SK-N-SH (cell line): ENCODE measurements around the gene EFCC1. TPM values are rescaled to one million over a fixed set of nuclear protein-coding genes. Genes with fewer than 3 reads are reported as not detected.

Experiments
- CTCF ChIA-PET: fragments of 300-600, 350-600 bp; formaldehyde crosslinking; extraction: SDS; loops from one replicate; lab custom pipeline; 2021; lab: Yijun Ruan, JAX
- POLR2A ChIA-PET: fragments of 350-600 bp; sonication (Branson Sonifier 250); formaldehyde crosslinking; extraction: SDS; loops from one replicate; lab custom pipeline; 2020; ENCODE audit warnings: antibody characterized with exemption, inconsistent platforms; lab: Yijun Ruan, JAX
- DNase-seq: peaks from one replicate; pipeline ENCODE4 v3.0.0; 2012
- H2AFZ ChIP-seq: fragments of 200-600 bp; sonication (generic); 2 replicates; pipeline ENCODE4 v1.8.1; 2016; ENCODE audit warnings: antibody characterized with exemption, mild to moderate bottlenecking, low read depth
- H3F3A ChIP-seq: fragments of 200-600 bp; sonication (generic); replicated peaks from 2 replicates; pipeline ENCODE3; 2016; ENCODE audit warnings: antibody characterized with exemption, mild to moderate bottlenecking; ENCODE audit not compliant: insufficient read depth
- H3K27ac ChIP-seq, 2 experiments: fragments of 200-500 bp in 1 of 2; fragments of 200-600 bp in 1 of 2; sonication (Bioruptor generic) in 1 of 2; sonication (generic), shearing (Covaris generic) in 1 of 2; 2 replicates each; pipeline versions ENCODE4 v1.5.1 to v1.6.1; 2014 to 2016; ENCODE audit warnings: low read depth in 2 of 2, inconsistent platforms in 1 of 2, low read length in 1 of 2, mild to moderate bottlenecking in 1 of 2, mixed read lengths in 1 of 2
- H3K27me3 ChIP-seq: fragments of 200-600 bp; sonication (generic), shearing (Covaris generic); 2 replicates; pipeline ENCODE4 v1.6.1; 2016; ENCODE audit warnings: mixed run types; ENCODE audit not compliant: insufficient read depth
- H3K36me3 ChIP-seq, 2 experiments: fragments of 200-500 bp in 1 of 2; fragments of 200-600 bp in 1 of 2; sonication (Bioruptor generic) in 1 of 2; sonication (generic) in 1 of 2; replicated peaks in 1 of 2; 2 replicates each; pipeline versions ENCODE3 to v1.5.1; 2014 to 2016; ENCODE audit warnings: low read length in 1 of 2, mild to moderate bottlenecking in 1 of 2; ENCODE audit not compliant: insufficient read depth in 2 of 2, control insufficient read depth in 1 of 2
- H3K4me1 ChIP-seq, 2 experiments: fragments of 200-500 bp in 1 of 2; fragments of 200-600 bp in 1 of 2; sonication (Bioruptor generic) in 1 of 2; sonication (generic), shearing (Covaris generic) in 1 of 2; 2 replicates each; pipeline versions ENCODE4 v1.5.1 to v1.6.1; 2014 to 2016; ENCODE audit warnings: low read depth in 1 of 2, low read length in 1 of 2, mixed run types in 1 of 2; ENCODE audit not compliant: insufficient read depth in 2 of 2, control insufficient read depth in 1 of 2
- H3K4me2 ChIP-seq: fragments of 200-600 bp; sonication (generic), shearing (Covaris generic); 2 replicates; pipeline ENCODE4 v1.6.1; 2017; ENCODE audit warnings: mixed run types
- H3K4me3 ChIP-seq, 2 experiments: fragments of 200-500 bp in 1 of 2; fragments of 200-600 bp in 1 of 2; sonication (Bioruptor generic) in 1 of 2; sonication (generic), shearing (Covaris generic) in 1 of 2; 2 replicates each; pipeline versions ENCODE4 v1.5.1 to v1.8.1; 2014 to 2016; ENCODE audit warnings: low read depth in 2 of 2, inconsistent platforms in 1 of 2, low read length in 1 of 2, mild to moderate bottlenecking in 1 of 2, mixed read lengths in 1 of 2, moderate library complexity in 1 of 2
- H3K79me2 ChIP-seq: fragments of 200-600 bp; sonication (generic); 2 replicates; pipeline ENCODE4 v1.8.1; 2017; ENCODE audit warnings: mild to moderate bottlenecking; ENCODE audit not compliant: insufficient read depth
- H3K9ac ChIP-seq: fragments of 200-600 bp; sonication (generic); 2 replicates; pipeline ENCODE4 v1.6.1; 2017; ENCODE audit warnings: mixed run types
- H3K9me2 ChIP-seq: fragments of 200-600 bp; sonication (generic); 2 replicates; pipeline ENCODE4 v1.6.1; 2017; ENCODE audit warnings: mixed run types
- H3K9me3 ChIP-seq: fragments of 200-600 bp; sonication (generic); 2 replicates; pipeline ENCODE4 v1.6.1; 2017; ENCODE audit warnings: mixed run types, mild to moderate bottlenecking, moderate library complexity
- H4K20me1 ChIP-seq: fragments of 200-600 bp; sonication (generic); 2 replicates; pipeline ENCODE4 v1.6.1; 2017; ENCODE audit warnings: mild to moderate bottlenecking, mixed run types; ENCODE audit not compliant: insufficient read depth
- CHD2 ChIP-seq: fragments of 150-350 bp; IDR thresholded peaks from 2 replicates; pipeline ENCODE4 v1.6.1; 2018; ENCODE audit warnings: low read length; ENCODE audit not compliant: partially characterized antibody
- ELF1 ChIP-seq: IDR thresholded peaks from 2 replicates; pipeline ENCODE4 v1.4.0; 2012
- EP300 ChIP-seq, 2 experiments: IDR thresholded peaks; 2 replicates each; pipeline versions ENCODE4 v1.4.0 to v1.6.1; 2012; ENCODE audit warnings: borderline replicate concordance in 1 of 2, low read depth in 1 of 2, low read length in 1 of 2
- EZH2phosphoT487 ChIP-seq: fragments of 200-600 bp; sonication (generic); IDR thresholded peaks from 2 replicates; pipeline ENCODE4 v1.6.1; 2017; ENCODE audit warnings: low read depth, mixed run types, mild to moderate bottlenecking, antibody characterized with exemption, moderate library complexity, borderline replicate concordance
- GABPA ChIP-seq: IDR thresholded peaks from 2 replicates; pipeline ENCODE4 v1.4.0; 2012; ENCODE audit warnings: low read depth, mild to moderate bottlenecking
- MEF2A ChIP-seq: IDR thresholded peaks from 2 replicates; pipeline ENCODE4 v1.4.0; 2012; ENCODE audit warnings: low read depth, borderline replicate concordance
- NRF1 ChIP-seq: IDR thresholded peaks from 2 replicates; pipeline ENCODE4 v1.6.1; 2012; ENCODE audit warnings: low read depth, mild to moderate bottlenecking, low read length
- RFX5 ChIP-seq: IDR thresholded peaks from 2 replicates; pipeline ENCODE4 v1.6.1; 2012; ENCODE audit warnings: mild to moderate bottlenecking, improper control_type of control experiment, low read length
- WGBS: methylation state at CpG from one replicate; pipeline ENCODE4 v1.1.6; 2017; ENCODE audit warnings: low lambda C conversion rate; 5-methylcytosine and 5-hydroxymethylcytosine counted together
- polyA plus RNA-seq, 3 experiments: library from polyadenylated mRNA; depleted of rRNA; stranded (reverse); fragments of >200 nt; gene quantifications; 2 replicates each; pipeline ENCODE4 v1.2.3, GENCODE V29; 2012
- TF ChIP-seq, protein P1 (sequence below): IDR thresholded peaks from 2 replicates; pipeline ENCODE4 v1.4.0; 2012; ENCODE audit warnings: low read depth, borderline replicate concordance
- TF ChIP-seq, protein P2 (sequence below): IDR thresholded peaks from 2 replicates; pipeline ENCODE4; 2012
- TF ChIP-seq, protein P3 (sequence below): fragments of 200-600 bp; sonication (generic); IDR thresholded peaks from 2 replicates; pipeline ENCODE4 v1.6.1; 2017; ENCODE audit warnings: antibody characterized with exemption, mild to moderate bottlenecking, moderate library complexity

EFCC1 gene
- polyA plus RNA-seq, 1 of the 3 experiments (the other 2 are of a cell fraction) = not detected

DNA sequence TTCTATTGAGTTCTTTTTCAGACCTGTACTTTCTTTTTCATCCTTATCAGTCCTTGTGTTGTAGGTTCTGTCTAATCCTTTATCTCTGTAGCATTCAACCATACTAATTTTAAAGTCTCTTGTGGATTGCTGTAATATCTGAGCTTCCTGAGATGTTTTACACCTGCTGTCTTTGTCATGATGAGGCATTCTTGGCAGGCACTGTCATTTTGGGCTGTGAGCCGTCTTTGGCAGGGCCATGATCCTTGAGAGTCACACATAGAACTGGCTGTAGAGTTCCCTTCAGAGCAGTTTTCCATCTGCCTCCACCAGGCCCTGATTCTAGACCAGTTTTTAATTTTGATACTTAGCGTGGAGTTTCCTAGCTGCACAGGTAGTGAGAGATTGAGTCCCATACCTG, 6.7 kb downstream of the EFCC1 start:
- ChIA-PET POLR2A (no interaction called here), CTCF (interaction anchor here (1.3 kb wide), 1 partner anchor 45 kb away, joined by 4 read pairs; no protein-coding TSS in a partner anchor)
- H3K4me2 ChIP-seq = no peak overlapping the region
- 49% methylated on average over 2 of the region's 2 CpGs for WGBS
- H2AFZ ChIP-seq = no peak overlapping the region
- H4K20me1 ChIP-seq = no peaks in the 10 kb centered on the region
- H3K9ac ChIP-seq = no peak overlapping the region
- no peak for DNase-seq
- H3K27ac ChIP-seq = no peak overlapping the region
- H3F3A ChIP-seq = no peaks in the 10 kb centered on the region
- H3K4me3 ChIP-seq = no peak overlapping the region
- peaks cover 0 to 2% of the 10 kb centered on the region in 2 experiments; a peak in 1 of 4 replicates for H3K4me1 ChIP-seq
- H3K79me2 ChIP-seq = no peaks in the 10 kb centered on the region
- H3K9me2 ChIP-seq = no peaks in the 10 kb centered on the region
- peaks cover 17% of the 10 kb centered on the region for H3K27me3 ChIP-seq
- no peaks in the 10 kb centered on the region for H3K9me3 ChIP-seq
- TF ChIP-seq NRF1 = no peak
- TF ChIP-seq EP300 (IDR thresholded peaks at IDR 0.05; ENCODE audit: borderline replicate concordance in 1 of 2, low read depth in 1 of 2, low read length in 1 of 2) = no peak
- no peak for TF ChIP-seq EZH2phosphoT487
- no peaks in the 10 kb centered on the region for H3K36me3 ChIP-seq

DNA sequence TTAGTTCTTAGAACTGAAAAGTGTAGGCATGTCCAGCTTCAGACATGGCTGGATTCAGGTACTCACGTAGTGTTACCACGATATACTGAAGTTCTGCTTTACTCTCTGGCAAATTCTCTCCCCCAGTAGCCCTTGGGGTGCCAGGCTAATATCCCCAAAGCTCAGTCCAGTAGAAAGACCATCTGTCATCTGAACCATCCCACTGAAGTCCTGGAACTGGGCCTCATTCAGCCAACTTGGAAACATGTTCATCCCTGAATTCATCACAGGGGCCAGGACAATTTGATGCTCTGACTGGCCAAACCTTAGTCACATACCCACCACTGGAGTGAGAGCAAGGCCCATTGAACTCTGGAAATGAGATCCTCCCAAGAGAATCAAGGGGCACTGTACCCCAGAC, 8.2 kb downstream of the EFCC1 start:
- no peak overlapping the region for H3K27ac ChIP-seq
- H3K27me3 ChIP-seq = peaks cover 10% of the 10 kb centered on the region; the same call in 1 of the 2 replicates
- DNase-seq = no peak
- H3K4me2 ChIP-seq = no peak overlapping the region
- TF ChIP-seq RFX5 = no peak
- no peak for TF ChIP-seq EZH2phosphoT487
- no peak for TF ChIP-seq ELF1
- TF ChIP-seq, protein P1, sequence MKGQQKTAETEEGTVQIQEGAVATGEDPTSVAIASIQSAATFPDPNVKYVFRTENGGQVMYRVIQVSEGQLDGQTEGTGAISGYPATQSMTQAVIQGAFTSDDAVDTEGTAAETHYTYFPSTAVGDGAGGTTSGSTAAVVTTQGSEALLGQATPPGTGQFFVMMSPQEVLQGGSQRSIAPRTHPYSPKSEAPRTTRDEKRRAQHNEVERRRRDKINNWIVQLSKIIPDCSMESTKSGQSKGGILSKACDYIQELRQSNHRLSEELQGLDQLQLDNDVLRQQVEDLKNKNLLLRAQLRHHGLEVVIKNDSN = no peak
- TF ChIP-seq CHD2 = no peak
- no peak for TF ChIP-seq GABPA
- TF ChIP-seq MEF2A = no peak
- TF ChIP-seq, protein P2, sequence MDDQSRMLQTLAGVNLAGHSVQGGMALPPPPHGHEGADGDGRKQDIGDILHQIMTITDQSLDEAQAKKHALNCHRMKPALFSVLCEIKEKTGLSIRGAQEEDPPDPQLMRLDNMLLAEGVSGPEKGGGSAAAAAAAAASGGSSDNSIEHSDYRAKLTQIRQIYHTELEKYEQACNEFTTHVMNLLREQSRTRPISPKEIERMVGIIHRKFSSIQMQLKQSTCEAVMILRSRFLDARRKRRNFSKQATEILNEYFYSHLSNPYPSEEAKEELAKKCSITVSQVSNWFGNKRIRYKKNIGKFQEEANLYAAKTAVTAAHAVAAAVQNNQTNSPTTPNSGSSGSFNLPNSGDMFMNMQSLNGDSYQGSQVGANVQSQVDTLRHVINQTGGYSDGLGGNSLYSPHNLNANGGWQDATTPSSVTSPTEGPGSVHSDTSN = no peak
- TF ChIP-seq, protein P3, sequence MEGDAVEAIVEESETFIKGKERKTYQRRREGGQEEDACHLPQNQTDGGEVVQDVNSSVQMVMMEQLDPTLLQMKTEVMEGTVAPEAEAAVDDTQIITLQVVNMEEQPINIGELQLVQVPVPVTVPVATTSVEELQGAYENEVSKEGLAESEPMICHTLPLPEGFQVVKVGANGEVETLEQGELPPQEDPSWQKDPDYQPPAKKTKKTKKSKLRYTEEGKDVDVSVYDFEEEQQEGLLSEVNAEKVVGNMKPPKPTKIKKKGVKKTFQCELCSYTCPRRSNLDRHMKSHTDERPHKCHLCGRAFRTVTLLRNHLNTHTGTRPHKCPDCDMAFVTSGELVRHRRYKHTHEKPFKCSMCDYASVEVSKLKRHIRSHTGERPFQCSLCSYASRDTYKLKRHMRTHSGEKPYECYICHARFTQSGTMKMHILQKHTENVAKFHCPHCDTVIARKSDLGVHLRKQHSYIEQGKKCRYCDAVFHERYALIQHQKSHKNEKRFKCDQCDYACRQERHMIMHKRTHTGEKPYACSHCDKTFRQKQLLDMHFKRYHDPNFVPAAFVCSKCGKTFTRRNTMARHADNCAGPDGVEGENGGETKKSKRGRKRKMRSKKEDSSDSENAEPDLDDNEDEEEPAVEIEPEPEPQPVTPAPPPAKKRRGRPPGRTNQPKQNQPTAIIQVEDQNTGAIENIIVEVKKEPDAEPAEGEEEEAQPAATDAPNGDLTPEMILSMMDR = no peak
- ChIA-PET POLR2A (no interaction called here), CTCF (interaction anchor here (0.7 to 1.9 kb wide), 3 partner anchors 42 to 236 kb away, joined by 3 to 5 read pairs (median 3); no protein-coding TSS in a partner anchor)
- no peaks in the 10 kb centered on the region for H3K36me3 ChIP-seq
- H2AFZ ChIP-seq = no peak overlapping the region
- H3K4me3 ChIP-seq = no peak overlapping the region
- no peak overlapping the region for H3K9ac ChIP-seq
- no peaks in the 10 kb centered on the region for H3K79me2 ChIP-seq
- no peaks in the 10 kb centered on the region for H3K4me1 ChIP-seq
- no peaks in the 10 kb centered on the region for H3F3A ChIP-seq
- no peaks in the 10 kb centered on the region for H3K9me2 ChIP-seq
- no peaks in the 10 kb centered on the region for H4K20me1 ChIP-seq
- H3K9me3 ChIP-seq = no peaks in the 10 kb centered on the region
- WGBS = 69% methylated on average over 2 of the region's 2 CpGs
